Measurements from ENCODE around the gene CLMN.
A peak's percentile ranks its signal among the peaks of the same experiment; 100 is the strongest.

CLMN gene
- 0.19 to 1.3 (median 0.78) reads per million in 3 experiments for total RNA-seq

- DNase-seq, result peak; percentile 23
These were observed at the start of gene CLMN for GRCh38 chr14:95319312-95320077. TSS of gene CLMN (minus strand) at chr14:95319908. CDS start at chr14:95319792, 116 bp downstream.

DNA sequence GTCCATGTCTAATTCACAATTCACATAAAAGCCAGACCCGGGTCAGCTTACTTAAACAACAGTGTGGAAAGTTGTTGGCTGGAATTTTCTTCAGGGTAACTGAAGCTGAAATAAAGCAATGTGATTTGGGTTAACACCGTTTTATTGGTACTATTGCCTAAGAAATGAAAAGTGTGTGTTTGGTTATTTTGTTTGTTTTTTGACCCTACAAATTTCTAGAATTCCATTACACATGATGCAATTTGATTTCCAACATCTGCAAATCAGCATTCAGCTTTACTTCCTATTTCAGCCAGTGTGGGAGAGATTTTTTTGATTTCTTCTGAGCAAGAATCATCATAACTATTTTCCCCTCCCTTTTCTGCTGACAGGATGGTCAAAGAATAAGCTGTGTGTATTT lies 45.7 kb upstream of the CLMN start:
- DNase-seq, result no peak

DNA sequence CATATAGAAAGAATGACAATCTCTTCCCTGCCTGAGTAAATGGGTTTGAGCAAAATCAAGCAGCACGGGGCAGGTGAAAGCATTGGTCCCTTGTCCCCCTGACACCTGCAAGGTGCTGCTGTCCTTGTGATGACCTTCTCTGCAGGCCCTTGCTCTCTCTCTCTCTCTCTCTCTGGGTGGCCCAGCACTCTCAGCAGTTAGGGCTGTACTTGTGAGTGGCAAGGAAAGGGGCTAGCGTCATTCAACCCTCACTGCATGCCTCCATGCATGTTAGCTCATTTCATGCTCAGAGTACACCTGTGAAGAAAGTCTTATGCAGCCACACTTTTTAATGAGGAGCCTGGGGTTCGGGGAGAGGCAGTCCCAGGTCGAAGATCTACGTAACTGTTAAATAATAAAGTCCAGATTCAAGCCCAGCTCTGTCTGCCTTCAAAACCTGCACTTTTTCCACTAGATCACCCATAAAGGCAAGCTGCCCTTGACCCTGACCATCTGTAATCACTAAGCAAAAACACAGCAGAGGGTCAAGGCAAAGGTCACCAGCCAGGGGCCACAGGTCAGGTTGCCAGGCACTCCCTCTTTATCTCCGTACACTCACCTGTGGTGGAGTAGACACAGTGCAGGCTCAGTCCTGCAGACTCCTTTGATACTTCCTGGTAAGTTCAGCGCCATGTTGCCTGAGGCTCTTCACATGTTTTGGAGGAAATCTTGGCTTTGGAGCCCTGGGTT lies 44.9 kb upstream of the CLMN start:
- DNase-seq, result no peak

DNA sequence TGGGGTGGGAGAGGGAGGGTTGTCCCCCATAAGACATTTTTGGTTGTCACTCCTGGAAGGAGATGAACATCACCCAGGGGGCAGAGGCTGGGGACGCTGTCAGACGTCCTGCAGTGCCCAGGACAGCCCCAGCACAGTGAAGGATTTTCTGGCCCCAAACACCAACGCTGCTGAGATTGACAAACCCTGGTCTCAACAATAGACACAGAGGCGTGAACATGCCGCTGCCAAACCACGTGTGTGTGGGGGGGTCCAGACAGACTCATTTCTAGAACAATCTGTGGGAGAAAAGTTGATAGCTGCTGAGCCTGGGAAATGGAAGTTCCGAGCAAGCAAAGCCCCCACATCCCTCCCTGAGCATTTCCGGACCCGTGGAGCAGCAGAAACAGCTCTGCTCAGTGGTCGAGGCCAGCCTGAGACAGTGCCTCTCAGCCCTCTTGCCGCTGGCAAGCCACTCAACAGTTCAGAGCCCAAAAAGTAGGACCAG lies 43.8 kb upstream of the CLMN start:
- DNase-seq, result no peak

DNA sequence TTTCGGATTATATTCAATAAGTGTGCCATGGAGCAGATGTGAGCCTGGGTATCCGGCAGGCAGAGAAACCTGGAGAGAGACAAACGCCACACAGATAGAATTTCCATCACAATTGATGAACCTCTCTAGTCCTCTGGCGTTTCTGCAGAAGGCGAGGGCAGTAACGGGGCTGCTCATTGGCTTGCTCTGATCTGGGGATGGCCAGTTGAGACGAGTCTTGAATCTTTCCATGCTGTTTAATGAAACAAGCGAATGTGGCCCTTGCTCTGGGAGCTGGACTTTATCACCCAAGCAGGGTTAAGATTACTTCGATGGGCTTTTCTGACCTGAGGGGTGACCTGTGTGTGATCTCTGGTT lies 42.4 kb upstream of the CLMN start:
- no peak for DNase-seq

GRCh38 chr14:95361373-95362137 lies 41.8 kb upstream of the CLMN start:
- no peak for DNase-seq

DNA sequence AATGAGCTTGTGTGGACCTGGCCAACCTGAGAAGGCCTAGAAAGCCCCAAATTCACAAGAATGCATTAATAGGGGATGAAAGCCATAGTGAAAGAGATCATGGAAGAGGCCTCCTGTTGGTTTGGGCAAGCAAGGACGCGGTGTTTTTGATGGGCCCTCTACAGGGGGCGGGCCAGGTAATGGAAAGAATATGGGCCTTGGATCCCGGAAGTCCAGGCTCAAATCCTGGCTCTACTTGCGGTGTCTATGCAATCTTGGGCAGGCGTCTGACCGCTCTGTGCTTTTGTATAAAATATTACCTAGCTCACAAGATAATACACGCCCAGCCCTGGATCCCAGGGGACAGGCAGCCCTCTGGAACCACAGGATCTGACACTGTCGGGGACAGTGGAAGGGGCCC lies 41.1 kb upstream of the CLMN start:
- no peak for DNase-seq

- no peak for DNase-seq
These were observed 40.5 kb upstream of the CLMN start for GRCh38 chr14:95359994-95360826.

DNA sequence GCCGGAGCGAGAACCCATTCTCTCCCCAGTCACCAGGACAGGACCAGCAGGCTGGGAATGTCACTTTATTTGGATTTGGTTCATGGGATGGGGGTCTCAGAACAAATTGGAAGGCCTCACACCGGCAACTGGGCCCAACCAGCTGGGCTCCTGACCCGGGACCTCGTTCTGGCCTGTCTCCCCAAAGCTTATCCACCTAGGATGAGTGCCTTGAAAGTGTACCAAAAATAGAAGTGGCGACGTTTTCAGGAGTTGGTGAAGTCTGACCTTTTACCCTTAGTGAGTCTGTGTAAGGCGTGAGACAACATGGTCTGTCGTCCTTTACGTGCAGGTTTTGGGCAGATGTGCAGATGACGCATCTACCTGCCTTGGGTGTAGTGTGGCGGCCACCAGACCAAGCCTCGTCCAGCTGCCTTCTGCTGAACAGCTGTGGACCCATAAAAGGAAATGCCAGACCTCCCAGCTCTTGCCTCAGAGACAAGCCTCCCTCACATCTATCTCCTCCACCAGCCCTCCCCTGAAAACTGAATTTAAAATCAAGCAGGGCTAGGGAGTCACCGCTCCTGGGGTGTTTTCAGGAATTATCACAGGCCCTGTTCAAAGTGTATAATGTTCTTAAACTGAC lies 36.6 kb upstream of the CLMN start:
- no peak for DNase-seq

DNA sequence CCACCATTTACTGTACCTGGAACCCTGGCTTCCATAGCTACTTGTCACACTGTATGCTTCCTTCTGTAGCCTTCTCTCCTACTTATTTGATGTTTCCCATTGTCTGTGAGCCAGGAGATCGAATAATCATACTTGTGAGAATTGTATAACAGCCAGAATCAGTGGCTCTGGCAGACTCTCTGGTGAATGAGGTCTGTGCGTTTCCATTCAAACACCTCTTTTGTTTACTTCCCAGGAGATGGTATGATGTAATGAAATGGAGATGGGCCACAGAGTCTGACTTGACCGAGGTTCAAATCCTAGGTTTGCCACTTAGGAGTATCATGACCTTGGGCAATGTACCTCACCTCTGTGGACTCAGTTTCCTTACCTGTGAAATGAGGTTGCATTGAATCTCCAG lies 35.7 kb upstream of the CLMN start:
- no peak for DNase-seq

- DNase-seq, result no peak
These were observed 35.1 kb upstream of the CLMN start for GRCh38 chr14:95354834-95355233.

- no peak for DNase-seq
These were observed 34.0 kb upstream of the CLMN start for GRCh38 chr14:95353664-95354063.

DNA sequence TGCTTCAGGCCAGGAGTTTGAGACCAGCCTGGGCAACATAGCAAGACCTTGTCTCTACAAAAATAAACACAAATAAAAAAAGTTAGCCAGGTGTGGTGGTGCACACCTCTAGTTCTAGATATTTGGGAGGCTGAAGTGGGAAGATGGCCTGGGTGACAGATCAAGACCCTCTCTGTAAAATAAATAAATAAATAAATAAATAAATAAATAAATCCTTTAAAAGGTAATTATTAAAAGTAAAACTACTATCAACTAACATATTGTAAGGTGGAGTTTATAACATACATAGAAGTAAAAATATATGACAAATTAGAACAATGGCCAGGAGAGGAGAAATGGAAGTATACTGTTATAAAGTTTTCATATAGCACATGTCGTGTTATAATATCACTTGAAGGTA lies 33.3 kb upstream of the CLMN start:
- DNase-seq, result no peak

DNA sequence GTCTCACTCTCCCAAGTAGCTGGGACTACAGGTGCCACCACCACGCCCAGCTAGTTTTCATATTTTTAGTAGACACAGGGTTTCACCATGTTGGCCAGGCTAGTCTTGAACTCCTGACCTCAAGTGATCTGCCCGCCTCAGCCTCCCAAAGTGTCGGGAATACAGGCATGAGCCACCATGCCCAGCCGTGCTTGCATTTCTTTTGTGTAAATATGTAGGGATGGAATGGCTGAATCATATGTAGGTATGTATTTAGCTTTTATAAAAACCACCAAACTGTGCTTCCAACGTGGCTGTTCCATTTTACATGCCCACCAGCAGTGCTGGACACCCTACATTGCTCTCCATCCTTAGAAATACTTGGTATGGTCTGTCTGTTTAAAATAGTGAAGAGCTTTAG lies 32.8 kb upstream of the CLMN start:
- DNase-seq, result no peak

DNA sequence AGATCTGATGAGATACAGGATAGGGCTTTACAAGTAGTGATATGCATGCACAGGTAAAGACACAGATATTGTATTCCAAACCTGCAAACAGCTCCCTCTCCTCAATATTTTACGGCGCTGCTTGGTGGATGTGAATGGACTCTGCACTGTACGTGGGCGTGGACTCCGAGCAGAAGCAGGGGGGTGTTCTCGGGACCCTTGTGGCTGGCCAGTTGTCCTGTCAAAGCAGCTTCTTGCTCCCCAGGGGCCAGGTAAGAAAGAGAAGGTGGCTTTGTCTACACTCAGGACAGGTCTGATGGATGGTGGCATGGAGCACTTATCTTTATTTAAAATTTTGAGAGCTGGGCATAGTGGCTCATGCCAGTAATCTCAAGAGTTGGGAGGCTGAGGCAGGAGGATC lies 29.5 kb upstream of the CLMN start:
- DNase-seq, result no peak

GRCh38 chr14:95348395-95349080 lies 28.8 kb upstream of the CLMN start:
- DNase-seq, result no peak

DNA sequence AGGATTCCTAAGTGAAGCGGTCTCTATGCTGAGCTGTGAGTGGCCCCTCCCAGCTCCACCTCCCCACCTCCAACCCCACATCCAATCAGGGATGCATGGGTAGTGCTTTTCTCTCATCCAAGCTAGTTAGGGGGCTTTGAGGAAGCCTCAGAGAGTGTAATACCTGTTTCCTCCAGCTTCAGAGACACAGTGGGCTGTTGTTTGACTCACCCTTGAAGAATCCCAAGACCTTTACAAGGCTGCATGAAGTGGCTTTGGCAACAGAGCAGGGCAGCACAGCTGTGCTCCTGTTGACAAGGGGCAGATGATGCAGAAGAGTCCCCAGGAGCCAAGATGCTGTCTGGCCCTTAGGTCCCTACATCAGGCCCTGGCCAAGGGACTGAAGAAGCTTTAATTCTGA lies 27.1 kb upstream of the CLMN start:
- DNase-seq, result no peak

DNA sequence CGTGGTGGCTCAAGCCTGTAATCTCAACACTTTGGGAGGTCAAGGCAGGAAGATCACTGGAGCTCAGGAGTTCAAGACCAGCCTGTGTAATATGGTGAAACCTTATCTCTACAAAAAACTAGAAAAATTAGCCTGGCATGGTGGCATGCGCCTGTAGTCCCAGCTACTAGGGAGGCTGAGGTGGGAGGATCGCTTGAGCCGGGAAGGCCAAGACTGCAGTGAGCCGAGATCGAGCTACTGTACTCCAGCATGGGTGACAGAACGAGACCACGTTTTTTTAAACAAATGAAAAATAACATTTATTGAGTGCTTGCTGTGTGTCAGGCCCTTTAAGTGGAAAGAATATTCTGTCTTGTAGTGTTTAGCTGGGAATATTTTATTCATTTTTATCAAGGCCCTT lies 26.6 kb upstream of the CLMN start:
- DNase-seq, result no peak

- DNase-seq, result no peak
These were observed 25.3 kb upstream of the CLMN start for GRCh38 chr14:95345032-95345431.

- DNase-seq, result no peak
These were observed 24.8 kb upstream of the CLMN start for GRCh38 chr14:95344536-95344935.

DNA sequence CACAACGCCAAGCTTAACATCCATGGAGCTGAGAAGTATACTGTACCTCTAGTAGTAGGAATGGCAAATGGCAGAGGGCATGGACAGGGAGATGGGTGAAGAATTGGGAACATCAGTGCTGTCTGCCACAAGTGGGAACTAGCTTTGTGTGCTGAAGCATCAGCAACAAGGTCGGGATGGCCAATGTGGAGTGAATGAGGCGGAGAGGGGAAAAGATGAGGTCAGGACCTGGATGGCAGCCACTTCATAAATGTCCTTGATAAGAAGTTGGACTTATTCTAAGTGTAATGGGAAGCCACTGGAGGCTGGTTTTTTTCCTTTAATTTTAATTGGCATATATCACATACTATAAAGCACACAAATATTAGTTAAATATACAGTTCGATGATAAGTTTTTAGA lies 21.9 kb upstream of the CLMN start:
- DNase-seq, result no peak

- DNase-seq, result no peak
These were observed 21.4 kb upstream of the CLMN start for GRCh38 chr14:95341115-95341514.

Measured in central memory CD4-positive, alpha-beta T cell (primary cell).